CD14-positive monocyte (primary cell): ENCODE results near the gene SLC6A11. TPM values are rescaled to one million over a fixed set of nuclear protein-coding genes. Genes with fewer than 3 reads are reported as not detected.

Experiments used
- DNase-seq, 3 donors: peaks; one replicate each; pipeline ENCODE4 v3.0.0-alpha.2; 2011 to 2022
- H2AFZ ChIP-seq: 2 replicates; pipeline ENCODE4 v1.6.0; 2012; ENCODE audit warnings: mild to moderate bottlenecking, low read depth, low read length, inconsistent platforms; ENCODE audit not compliant: insufficient read depth, poor library complexity, severe bottlenecking
- H3K27ac ChIP-seq, 2 donors: 1 replicate in 1 of 2; 2 replicates in 1 of 2; pipeline ENCODE4 v1.5.1; 2012 to 2013; ENCODE audit warnings: low read length in 2 of 2, control low read depth in 1 of 2, inconsistent platforms in 1 of 2, low read depth in 1 of 2, mild to moderate bottlenecking in 1 of 2
- H3K27me3 ChIP-seq, 2 donors: one replicate each; pipeline versions ENCODE4 v1.6.0 to v1.6.1; 2011 to 2013; ENCODE audit warnings: low read length in 2 of 2; ENCODE audit not compliant: control insufficient read depth in 2 of 2, insufficient read depth in 2 of 2
- H3K36me3 ChIP-seq, 2 donors: replicated peaks in 1 of 2; 1 replicate in 1 of 2; 2 replicates in 1 of 2; pipeline versions ENCODE4 v1.5.1 to v1.6.1; 2012 to 2013; ENCODE audit warnings: low read length in 2 of 2, control low read depth in 1 of 2, inconsistent platforms in 1 of 2, mild to moderate bottlenecking in 1 of 2; ENCODE audit not compliant: insufficient read depth in 2 of 2, control insufficient read depth in 1 of 2
- H3K4me1 ChIP-seq, 2 donors: 1 replicate in 1 of 2; 2 replicates in 1 of 2; pipeline versions ENCODE4 v1.5.1 to v1.6.1; 2012 to 2013; ENCODE audit warnings: low read length in 2 of 2, control low read depth in 1 of 2, inconsistent platforms in 1 of 2, mild to moderate bottlenecking in 1 of 2, moderate library complexity in 1 of 2; ENCODE audit not compliant: insufficient read depth in 2 of 2, control insufficient read depth in 1 of 2
- H3K4me2 ChIP-seq: replicated peaks from 2 replicates; pipeline ENCODE3; 2012; ENCODE audit warnings: low read length, moderate library complexity, mild to moderate bottlenecking; ENCODE audit not compliant: poor library complexity, severe bottlenecking; ENCODE audit errors: extremely low read depth
- H3K4me3 ChIP-seq, 3 experiments: fragments of 200-600 bp in 1 of 3; sonication (generic) in 1 of 3; replicated peaks in 1 of 3; 1 replicate in 2 of 3; 2 replicates in 1 of 3; pipeline ENCODE4 v1.5.1; 2011 to 2013; ENCODE audit warnings: low read length in 3 of 3, mild to moderate bottlenecking in 3 of 3, control low read depth in 2 of 3, low read depth in 2 of 3, inconsistent platforms in 1 of 3, moderate library complexity in 1 of 3
- H3K79me2 ChIP-seq: 2 replicates; pipeline ENCODE4 v1.6.0; 2012; ENCODE audit warnings: mild to moderate bottlenecking, control low read depth, inconsistent platforms, low read length, moderate library complexity; ENCODE audit not compliant: insufficient read depth
- H3K9ac ChIP-seq: 2 replicates; pipeline ENCODE4 v1.6.0; 2017; ENCODE audit warnings: low read length, mild to moderate bottlenecking; ENCODE audit not compliant: insufficient read depth, poor library complexity, severe bottlenecking
- H3K9me3 ChIP-seq, 2 donors: replicated peaks in 1 of 2; 1 replicate in 1 of 2; 2 replicates in 1 of 2; pipeline versions ENCODE4 v1.5.1 to v1.6.1; 2012 to 2013; ENCODE audit warnings: low read length in 2 of 2, control low read depth in 1 of 2; ENCODE audit not compliant: control insufficient read depth in 1 of 2, insufficient read depth in 1 of 2
- H4K20me1 ChIP-seq: 2 replicates; pipeline ENCODE4 v1.6.0; 2012; ENCODE audit warnings: mild to moderate bottlenecking, low read length, control low read depth, moderate library complexity; ENCODE audit not compliant: insufficient read depth
- H3K27ac Mint-ChIP-seq, 7 donors: one replicate each; pipeline ENCODE4 v1.8.0; 2020; ENCODE audit warnings: mild to moderate bottlenecking in 7 of 7, mixed read lengths in 7 of 7, moderate library complexity in 6 of 7, inconsistent platforms in 2 of 7
- H3K27me3 Mint-ChIP-seq, 3 donors: one replicate each; pipeline ENCODE4 v1.8.0; 2021 to 2022; ENCODE audit warnings: low read depth in 3 of 3, mild to moderate bottlenecking in 3 of 3, mixed read lengths in 3 of 3, moderate library complexity in 3 of 3, inconsistent platforms in 1 of 3
- H3K36me3 Mint-ChIP-seq, 2 donors: one replicate each; pipeline ENCODE4 v1.8.0; 2020; ENCODE audit warnings: mixed read lengths in 2 of 2, inconsistent platforms in 1 of 2, mild to moderate bottlenecking in 1 of 2
- H3K4me1 Mint-ChIP-seq: one replicate; pipeline ENCODE4 v1.8.0; 2020; ENCODE audit warnings: mild to moderate bottlenecking, mixed read lengths
- H3K4me3 Mint-ChIP-seq, 2 donors: one replicate each; pipeline ENCODE4 v1.8.0; 2020; ENCODE audit warnings: mild to moderate bottlenecking in 2 of 2, mixed read lengths in 2 of 2, moderate library complexity in 1 of 2
- H3K9me3 Mint-ChIP-seq, 7 donors: one replicate each; pipeline ENCODE4 v1.8.0; 2020 to 2022; ENCODE audit warnings: mixed read lengths in 7 of 7, mild to moderate bottlenecking in 6 of 7, moderate library complexity in 6 of 7, inconsistent platforms in 2 of 7
- CTCF ChIP-seq: fragments of 200-600 bp; IDR thresholded peaks from one replicate; pipeline ENCODE4 v1.8.0; 2022; ENCODE audit warnings: antibody characterized with exemption, mild to moderate bottlenecking
- WGBS: methylation state at CpG from one replicate; pipeline ENCODE4 v1.1.5; 2013; ENCODE audit warnings: missing lambda C conversion rate; ENCODE audit not compliant: insufficient coverage; 5-methylcytosine and 5-hydroxymethylcytosine counted together
- intact Hi-C, 2 donors: fragments of 100-400 bp; cut with micrococcal nuclease; formaldehyde crosslinking; loops; one replicate each; pipeline versions ENCODE4 v1.15.0 to v1.15.1; 2023
- polyA plus RNA-seq, 3 donors: library from polyadenylated mRNA; depleted of rRNA in 1 of 3; unstranded in 2 of 3; stranded (reverse) in 1 of 3; fragments of 300-500 nt in 2 of 3; fragments of >200 nt in 1 of 3; fragmentation: Illumina TruSeq in 2 of 3; gene quantifications; 1 replicate in 2 of 3; 2 replicates in 1 of 3; pipeline ENCODE4 v1.2.3, GENCODE V29; 2012 to 2021

The SLC6A11 gene
- polyA plus RNA-seq, 3 donors = not detected

DNA sequence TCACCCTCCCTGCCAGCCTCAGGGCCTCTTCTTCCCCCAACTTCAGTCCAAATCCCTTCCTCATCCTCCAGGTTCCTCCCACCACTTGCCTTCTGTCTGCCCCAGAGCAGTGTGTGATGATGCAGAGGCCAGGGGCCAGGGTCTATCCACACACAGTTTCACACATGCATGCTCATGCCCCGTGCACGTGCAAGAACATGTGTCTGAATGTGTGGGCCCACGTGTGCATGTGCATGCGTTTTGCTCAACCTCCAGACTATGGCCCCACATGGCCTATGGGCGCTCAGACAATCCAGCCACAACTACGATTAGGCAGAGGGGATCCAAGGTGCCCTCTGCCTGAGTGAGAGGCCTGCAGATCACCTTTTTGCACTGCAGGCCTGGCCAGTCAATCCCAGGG lies 144.2 kb downstream of the SLC6A11 start:
- Mint-ChIP-seq H3K27ac (no peak overlapping the region), H3K36me3 (no peaks in the 10 kb centered on the region), H3K4me3 (no peak overlapping the region), H3K27me3 (peaks cover 0 to 4% (median 2%) of the 10 kb centered on the region in 3 donors), H3K4me1 (no peaks in the 10 kb centered on the region), H3K9me3 (peaks cover 0 to 3% (median 0%) of the 10 kb centered on the region in 7 donors)
- Histone ChIP-seq H3K4me2 (no peak overlapping the region), H3K4me3 (no peak overlapping the region), H3K27me3 (no peaks in the 10 kb centered on the region), H3K9ac (no peak overlapping the region), H3K27ac (no peak overlapping the region), H3K79me2 (no peaks in the 10 kb centered on the region), H4K20me1 (no peaks in the 10 kb centered on the region), H3K4me1 (no peaks in the 10 kb centered on the region), H3K9me3 (no peaks in the 10 kb centered on the region), H2AFZ (no peak overlapping the region), H3K36me3 (no peaks in the 10 kb centered on the region)
- TF ChIP-seq CTCF = no peak
- DNase-seq = no peak
- intact Hi-C loops = no loop called here
- WGBS = 90% methylated on average over 6 of the region's 6 CpGs

GRCh38 chr3:10961921-10962320 lies 145.9 kb downstream of the SLC6A11 start:
- WGBS = 87% methylated on average over 2 of the region's 2 CpGs

More at GRCh38 chr3:10961921-10962320, 145.9 kb downstream of the SLC6A11 start:
- Histone ChIP-seq H3K27me3 (no peaks in the 10 kb centered on the region), H3K4me2 (no peak overlapping the region), H3K27ac (no peak overlapping the region), H3K79me2 (no peaks in the 10 kb centered on the region), H3K4me1 (no peaks in the 10 kb centered on the region), H3K4me3 (no peak overlapping the region), H4K20me1 (no peaks in the 10 kb centered on the region), H3K9me3 (no peaks in the 10 kb centered on the region), H3K36me3 (no peaks in the 10 kb centered on the region), H2AFZ (no peak overlapping the region), H3K9ac (no peak overlapping the region)
- Mint-ChIP-seq H3K4me3 (no peak overlapping the region), H3K27ac (no peak overlapping the region), H3K9me3 (peaks cover 0 to 3% (median 0%) of the 10 kb centered on the region in 7 donors), H3K36me3 (no peaks in the 10 kb centered on the region), H3K4me1 (no peaks in the 10 kb centered on the region), H3K27me3 (peaks cover 0 to 4% (median 2%) of the 10 kb centered on the region in 3 donors)
- no peak for TF ChIP-seq CTCF
- intact Hi-C loops = no loop called here
- no peak for DNase-seq
